Glomerular endothelial cell (primary cell): ENCODE data around the gene TSNAX. TPM values are rescaled to one million over a fixed set of nuclear protein-coding genes. Genes with fewer than 3 reads are reported as not detected.

Experiments used
- DNase-seq: peaks from one replicate; pipeline ENCODE4 v3.0.0-alpha.2; 2011; ENCODE audit warnings: low read depth, low spot score; ENCODE audit errors: extremely low read depth
- total RNA-seq: library from RNA; depleted of rRNA; stranded (reverse); fragments of >200 nt; gene quantifications from 2 replicates; pipeline ENCODE4 v1.2.3, GENCODE V29; 2015

TSNAX gene
- total RNA-seq, 1 donor from 2014 or later: 24.5 TPM

DNA sequence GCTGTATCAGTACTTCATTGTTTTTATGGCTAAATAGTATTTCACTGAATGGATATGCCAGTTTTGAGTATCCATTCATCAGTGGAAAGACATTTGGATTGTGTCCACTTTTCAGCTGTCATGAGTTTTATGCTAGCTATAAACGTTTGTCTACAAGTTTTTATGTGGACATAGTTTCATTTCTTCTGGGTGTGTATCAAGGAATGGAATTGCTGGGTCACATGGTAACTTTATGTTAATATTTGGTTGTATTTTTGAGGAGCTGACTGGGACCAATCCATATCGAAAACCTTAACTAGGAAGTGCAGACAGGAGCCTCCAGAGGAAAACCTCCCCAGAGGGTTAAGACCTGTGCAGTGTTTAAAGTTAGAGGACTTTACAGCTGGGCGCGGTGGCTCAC is 66.3 kb downstream of the TSNAX start:
- no peak for DNase-seq

GRCh38 chr1:231596337-231596791 is 67.9 kb downstream of the TSNAX start:
- no peak for DNase-seq

DNA sequence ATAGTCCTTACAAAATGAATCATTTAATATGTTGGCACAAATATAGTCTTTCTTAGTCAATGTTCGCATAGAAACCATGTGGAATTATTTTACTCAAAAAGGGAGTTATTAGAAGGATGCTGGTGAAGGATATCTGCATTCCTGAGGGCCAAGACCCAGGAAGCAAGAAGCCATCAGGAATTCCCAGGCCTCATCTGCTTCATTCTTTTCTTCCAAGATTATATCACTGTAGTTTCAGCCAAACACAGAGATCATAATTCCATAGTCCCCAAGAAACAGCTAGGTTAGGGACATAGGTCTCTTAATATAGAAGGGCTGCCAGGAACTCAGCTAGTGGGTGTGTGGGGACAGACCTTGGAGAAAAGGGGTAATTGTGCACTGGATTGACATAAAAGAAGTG is 69.5 kb downstream of the TSNAX start:
- DNase-seq: no peak

DNA sequence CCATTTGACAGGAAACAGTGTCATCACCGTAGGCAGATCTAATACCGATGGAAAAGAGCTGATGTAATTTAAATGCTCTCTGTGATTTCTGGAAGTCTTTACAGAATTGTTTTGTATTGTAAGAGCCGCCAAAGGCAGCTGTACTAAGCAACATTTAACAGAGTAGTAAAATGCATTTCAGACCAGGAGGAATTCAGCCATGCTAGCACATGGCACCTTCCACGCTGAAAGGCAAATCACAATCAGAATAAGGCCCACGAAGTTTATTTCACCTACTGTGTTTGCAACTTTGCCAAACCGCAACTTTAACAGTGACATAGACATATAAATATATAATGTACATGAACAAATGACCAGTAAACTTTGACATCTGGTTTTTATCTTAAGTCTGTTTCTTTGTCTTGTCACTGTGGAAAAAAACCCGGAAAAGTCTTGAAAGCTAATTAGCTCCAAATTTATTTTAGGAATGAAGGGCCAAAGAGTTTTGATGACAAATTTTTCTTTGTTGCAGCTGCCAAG is 72.0 kb downstream of the TSNAX start:
- no peak for DNase-seq

- DNase-seq: no peak
Measured at GRCh38 chr1:231601824-231602672, 73.6 kb downstream of the TSNAX start.

DNA sequence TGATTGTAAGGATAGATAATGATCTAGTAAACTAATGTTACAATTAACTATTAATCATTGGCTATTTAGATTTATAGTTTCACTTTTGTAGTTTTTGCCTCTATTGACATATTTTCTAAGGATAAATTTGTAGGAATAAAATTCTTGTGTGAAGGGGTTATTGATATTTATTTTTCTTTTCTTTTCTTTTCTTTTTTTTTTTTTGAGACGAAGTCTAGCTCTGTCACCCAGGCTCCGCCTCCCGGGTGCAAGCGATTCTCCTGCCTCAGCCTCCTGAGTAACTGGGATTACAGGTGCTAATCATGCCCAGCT is 74.2 kb downstream of the TSNAX start:
- DNase-seq: no peak

GRCh38 chr1:231603598-231604275 is 75.3 kb downstream of the TSNAX start:
- no peak for DNase-seq

DNA sequence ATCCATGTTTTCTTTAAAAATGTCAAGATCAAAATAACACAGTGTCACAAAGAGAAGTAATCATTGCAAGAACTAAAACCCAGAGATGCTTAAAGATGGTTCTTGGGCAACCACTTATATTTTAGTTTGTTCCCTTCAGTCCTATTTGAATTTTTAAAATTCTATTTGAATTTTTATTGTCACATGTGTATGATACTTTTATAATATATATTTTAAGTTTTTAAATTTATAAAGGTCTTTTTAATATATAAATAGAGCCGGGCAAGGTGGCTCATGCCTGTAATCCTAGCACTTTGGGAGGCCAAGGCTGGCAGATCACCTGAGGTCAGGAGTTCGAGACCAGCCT is 75.8 kb downstream of the TSNAX start:
- no peak for DNase-seq

DNA sequence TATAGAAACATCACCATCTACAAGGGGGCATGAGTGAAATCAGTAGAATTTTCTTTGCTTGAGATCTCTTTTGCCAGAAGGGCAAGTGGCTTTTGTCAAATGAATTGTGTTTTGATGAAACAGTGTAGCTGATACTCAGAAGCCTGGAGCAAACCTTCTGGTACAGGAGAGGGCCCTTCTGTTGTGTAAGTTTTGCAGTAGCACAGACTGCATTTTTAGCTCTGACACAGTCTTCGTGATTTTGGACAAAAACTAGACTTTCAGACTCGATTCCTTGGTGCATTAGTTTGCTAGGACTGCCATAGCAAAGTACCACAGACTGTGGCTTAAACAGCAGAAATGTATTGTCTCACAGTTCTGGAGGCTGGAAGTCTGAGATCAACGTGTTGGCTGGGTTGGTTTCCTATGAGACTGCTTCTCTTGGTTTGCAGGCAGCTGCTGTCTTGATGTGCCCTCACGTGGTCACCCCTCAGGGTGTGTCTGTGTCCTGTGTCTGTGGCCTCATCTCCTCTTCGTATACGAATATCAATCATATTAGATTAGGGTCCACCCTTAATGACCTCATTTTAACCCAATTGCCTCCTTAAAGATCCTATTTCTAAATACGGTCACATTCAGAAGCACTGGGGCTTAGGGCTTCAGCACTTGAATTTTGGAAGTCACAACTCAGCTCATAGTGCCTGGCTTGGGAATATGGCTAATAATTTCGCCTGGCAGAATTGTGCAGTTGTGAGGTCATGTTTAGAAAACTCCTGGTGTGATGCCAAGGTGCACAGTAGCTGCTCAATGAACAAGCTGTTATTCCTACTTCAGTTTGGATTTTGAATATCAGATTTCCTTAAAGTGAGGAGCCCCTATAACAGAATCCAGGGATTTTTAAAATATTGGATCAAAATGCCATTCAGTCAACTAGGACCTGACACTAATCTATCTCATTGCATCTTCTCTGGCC is 77.0 kb downstream of the TSNAX start:
- no peak for DNase-seq

- DNase-seq: no peak
Measured at GRCh38 chr1:231606712-231607111, 78.2 kb downstream of the TSNAX start.

DNA sequence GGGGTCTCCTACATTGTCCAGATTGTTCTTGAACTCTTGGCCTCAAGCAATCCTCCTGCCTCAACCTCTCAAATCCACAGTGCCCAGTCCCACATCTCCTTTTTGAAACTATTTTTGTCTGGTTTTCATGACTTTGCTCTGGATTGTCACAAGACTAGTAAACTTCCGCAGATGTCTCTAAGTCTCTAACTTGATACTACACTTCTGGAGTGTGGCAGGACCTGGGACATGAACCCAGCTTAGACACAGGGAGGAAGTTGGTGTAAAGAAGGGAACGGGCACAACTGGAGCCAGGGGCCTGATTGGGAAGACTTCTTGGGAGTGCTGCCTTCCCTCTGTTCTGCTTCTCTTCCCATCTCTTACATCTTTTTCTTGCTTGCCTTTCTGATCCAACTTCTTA is 81.9 kb downstream of the TSNAX start:
- DNase-seq: no peak

- DNase-seq: no peak
Measured at GRCh38 chr1:231611111-231611510, 82.6 kb downstream of the TSNAX start.

DNA sequence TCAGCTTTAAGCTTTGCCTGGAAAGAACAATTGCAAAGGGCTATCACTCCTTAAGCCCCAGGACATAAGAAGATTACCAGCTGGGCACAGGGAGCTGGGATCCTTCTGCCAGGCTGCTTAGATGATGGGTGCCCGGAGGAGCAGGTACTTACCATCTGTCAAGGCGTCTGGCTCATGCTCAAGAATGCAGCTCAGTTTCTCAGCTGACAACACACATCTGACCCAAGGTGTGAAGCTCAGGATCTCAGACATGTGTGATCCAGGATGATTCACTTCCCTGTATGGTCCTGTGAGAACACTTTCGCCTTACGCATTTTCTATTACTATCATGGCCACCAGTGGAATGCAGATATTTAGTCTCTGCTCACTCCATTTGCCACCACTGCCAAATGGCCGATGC is 83.4 kb downstream of the TSNAX start:
- no peak for DNase-seq

DNA sequence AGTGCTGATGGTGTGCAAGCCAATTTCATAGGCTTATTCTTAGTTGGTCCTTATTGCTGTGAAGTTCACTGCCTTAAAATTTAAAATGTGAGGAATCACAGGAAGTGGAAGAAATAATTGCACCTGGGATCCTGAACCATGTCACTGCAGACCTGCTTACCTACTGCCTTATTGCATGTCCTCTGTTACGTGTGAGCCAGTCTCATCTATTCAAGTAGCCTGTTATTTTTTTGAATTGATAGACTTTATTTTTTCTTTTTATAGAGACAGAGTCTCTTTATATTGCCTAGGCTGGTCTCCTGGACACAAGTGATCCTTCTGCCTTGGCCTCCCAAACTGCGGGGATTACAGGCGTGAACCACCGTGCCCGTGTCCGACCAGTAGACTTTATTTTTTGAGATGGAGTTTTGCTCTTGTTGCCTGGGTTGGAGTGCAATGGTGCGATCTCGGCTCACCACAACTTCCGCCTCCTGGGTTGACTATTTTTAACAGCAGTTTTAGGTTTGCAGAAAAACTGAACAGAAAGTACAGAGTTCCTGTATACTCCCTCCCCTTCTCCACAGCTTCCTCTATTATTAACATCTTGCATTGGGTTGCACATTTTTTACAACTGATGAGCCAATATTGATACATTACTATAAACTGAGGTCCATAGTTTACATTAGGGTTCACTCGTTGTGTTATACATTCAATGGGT is 84.1 kb downstream of the TSNAX start:
- no peak for DNase-seq

GRCh38 chr1:231613419-231614349 is 85.2 kb downstream of the TSNAX start:
- DNase-seq: no peak
